Tibial nerve (tissue), 4 donors: ENCODE measurements around the gene SLC25A28. TPM values are rescaled to one million over a fixed set of nuclear protein-coding genes. Genes with fewer than 3 reads are reported as not detected.

Experiments used
- DNase-seq, 2 donors: peaks; one replicate each; pipeline ENCODE4 v3.0.0-alpha.2; 2019; ENCODE audit warnings: low spot score in 2 of 2
- H3K27ac ChIP-seq, 4 donors: fragments of 200-600 bp; sonication (generic) in 3 of 4; one replicate each; pipeline ENCODE4 v1.5.1; 2017 to 2019; ENCODE audit warnings: mild to moderate bottlenecking in 1 of 4
- H3K27me3 ChIP-seq, 2 donors: fragments of 200-600 bp; sonication (generic) in 1 of 2; one replicate each; pipeline versions ENCODE4 v1.5.1 to v1.6.0; 2017 to 2019
- H3K36me3 ChIP-seq, 3 donors: fragments of 200-600 bp; sonication (generic); one replicate each; pipeline ENCODE4 v1.5.1; 2018 to 2019
- H3K4me1 ChIP-seq, 4 donors: fragments of 200-600 bp; sonication (generic) in 3 of 4; one replicate each; pipeline ENCODE4 v1.5.1; 2017 to 2019
- H3K4me3 ChIP-seq, 4 donors: fragments of 200-600 bp; sonication (generic) in 3 of 4; one replicate each; pipeline ENCODE4 v1.5.1; 2017 to 2019; ENCODE audit warnings: mild to moderate bottlenecking in 1 of 4, moderate library complexity in 1 of 4
- H3K9me3 ChIP-seq, 4 donors: fragments of 200-600 bp; sonication (generic) in 3 of 4; one replicate each; pipeline ENCODE4 v1.5.1; 2017 to 2019
- CTCF ChIP-seq, 5 experiments: fragments of 200-600 bp in 3 of 5; fragments of 450-650 bp in 2 of 5; sonication (generic) in 3 of 5; IDR thresholded peaks; one replicate each; pipeline ENCODE4 v1.5.1; 2016 to 2019; ENCODE audit warnings: antibody characterized with exemption in 5 of 5, mild to moderate bottlenecking in 3 of 5, moderate library complexity in 2 of 5
- EP300 ChIP-seq, 2 donors: sonication (generic); formaldehyde crosslinking; IDR thresholded peaks; one replicate each; pipeline ENCODE4 v1.6.1; 2017; ENCODE audit warnings: antibody characterized with exemption in 2 of 2, mild to moderate bottlenecking in 1 of 2
- POLR2A ChIP-seq, 2 donors: fragments of 450-650 bp; IDR thresholded peaks; one replicate each; pipeline ENCODE4 v1.6.1; 2017; ENCODE audit warnings: antibody characterized with exemption in 2 of 2, mild to moderate bottlenecking in 2 of 2, moderate library complexity in 2 of 2
- WGBS, 2 donors: methylation state at CpG; one replicate each; pipeline ENCODE4 v1.1.5; 2018; 5-methylcytosine and 5-hydroxymethylcytosine counted together
- total RNA-seq, 4 donors: library from RNA; depleted of rRNA; stranded (reverse); fragments of >200 nt; gene quantifications; one replicate each; pipeline ENCODE4 v1.1.0, GENCODE V29; 2016

SLC25A28 gene
- total RNA-seq, 4 donors from 2014 or later, result 35.2 to 65.6 (median 47.8) TPM

DNA sequence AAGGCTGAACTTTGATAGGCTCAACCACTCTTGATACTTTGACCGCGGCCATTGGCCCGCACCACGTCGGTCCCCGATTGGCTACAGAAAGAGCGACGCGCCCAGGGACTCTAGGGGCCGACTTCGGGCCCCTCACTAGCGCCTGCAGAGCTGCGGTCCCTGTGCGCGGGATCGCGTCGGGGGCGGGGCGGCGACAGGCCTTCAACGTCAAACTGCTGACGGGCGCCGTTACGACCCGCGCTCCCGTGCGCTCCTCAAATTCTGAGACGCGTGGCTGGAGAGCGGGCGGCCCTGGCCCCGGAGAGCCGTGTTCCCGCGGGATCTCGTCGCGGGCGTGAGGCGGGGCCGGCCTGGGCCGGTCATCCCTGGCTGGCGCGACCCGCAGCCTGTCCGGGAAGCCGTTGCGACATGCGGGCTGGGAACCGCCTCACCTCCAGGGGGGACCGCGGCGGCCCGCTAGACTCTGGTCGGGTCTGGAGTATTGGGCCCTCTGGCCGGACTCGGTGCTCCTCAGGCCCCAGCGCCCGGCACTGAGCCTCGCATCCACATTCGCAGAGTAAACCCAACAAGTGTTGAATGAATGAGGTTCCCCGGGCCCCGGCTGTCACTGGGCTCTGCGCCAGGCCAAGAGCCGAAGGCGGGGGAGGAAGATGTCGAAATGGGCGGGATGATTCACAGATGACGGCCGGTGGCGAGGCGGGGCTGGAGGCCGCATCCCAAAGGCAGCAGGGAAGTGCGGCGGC lies 643 bp upstream of the SLC25A28 start:
- no peaks in the 10 kb centered on the region for H3K36me3 ChIP-seq
- no peaks in the 10 kb centered on the region for H3K9me3 ChIP-seq
- peaks cover 0 to 45% (median 24%) of the 10 kb centered on the region in 4 donors for H3K4me1 ChIP-seq
- peak; percentile 91 to 93 for DNase-seq
- peak; percentile 52 to 77 for TF ChIP-seq POLR2A (IDR thresholded peaks at IDR 0.05)
- peak in 2 of 5 experiments; percentile 52 to 60 for TF ChIP-seq CTCF (IDR thresholded peaks at IDR 0.05)
- TF ChIP-seq EP300 (IDR thresholded peaks at IDR 0.05), result peak; percentile 76 to 88
- no peaks in the 10 kb centered on the region for H3K27me3 ChIP-seq
- peak overlapping the region; percentile 46 to 94 (median 78) for H3K4me3 ChIP-seq
- WGBS, 2 donors, result 0% methylated on average over 34 to 49 of the region's 78 CpGs
- peak overlapping the region; percentile 97 to 99 (median 98) for H3K27ac ChIP-seq

- peak overlapping the region; percentile 82 to 98 (median 92) for H3K27ac ChIP-seq
- no peak for DNase-seq
- peak overlapping the region; percentile 77 to 94 (median 82) for H3K4me3 ChIP-seq
- H3K9me3 ChIP-seq, result no peaks in the 10 kb centered on the region
- TF ChIP-seq EP300 (IDR thresholded peaks at IDR 0.05) (no peak), CTCF (IDR thresholded peaks at IDR 0.05) (no peak), POLR2A (IDR thresholded peaks at IDR 0.05) (no peak)
- H3K36me3 ChIP-seq, result peaks cover 0 to 12% (median 0%) of the 10 kb centered on the region in 3 donors
- 3% methylated on average over 8 to 9 of the region's 9 CpGs for WGBS, 2 donors
- H3K4me1 ChIP-seq, result peaks cover 0 to 52% (median 24%) of the 10 kb centered on the region in 4 donors
- H3K27me3 ChIP-seq, result no peaks in the 10 kb centered on the region
These were observed 994 bp downstream of the SLC25A28 start for GRCh38 chr10:99619090-99619800.

DNA sequence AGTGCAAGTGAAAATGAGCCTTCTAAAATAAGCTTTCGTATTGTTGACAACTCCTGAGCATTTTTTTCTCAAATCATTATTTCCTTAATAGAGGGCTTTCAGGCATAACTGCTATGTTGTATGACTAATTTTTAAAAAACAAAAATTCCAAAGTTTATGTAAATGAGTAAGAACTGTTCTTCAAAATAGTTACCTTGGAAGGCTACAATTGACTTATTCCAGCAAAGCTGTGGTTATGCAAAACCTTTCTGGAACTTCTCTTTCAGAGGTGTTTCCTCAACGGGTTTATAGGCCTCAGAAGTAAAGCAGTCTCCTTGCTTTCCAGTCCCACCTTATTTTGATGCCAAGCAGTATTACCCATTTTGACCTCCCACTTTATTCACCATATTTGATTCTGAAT lies 2.5 kb downstream of the SLC25A28 start:
- Histone ChIP-seq H3K4me1 (peaks cover 0 to 52% (median 24%) of the 10 kb centered on the region in 4 donors), H3K9me3 (no peaks in the 10 kb centered on the region), H3K27me3 (no peaks in the 10 kb centered on the region), H3K36me3 (peaks cover 0 to 28% (median 0%) of the 10 kb centered on the region in 3 donors), H3K4me3 (no peak overlapping the region), H3K27ac (no peak overlapping the region)
- TF ChIP-seq CTCF (IDR thresholded peaks at IDR 0.05), result no peak
- no peak for TF ChIP-seq EP300 (IDR thresholded peaks at IDR 0.05)
- TF ChIP-seq POLR2A (IDR thresholded peaks at IDR 0.05), result no peak
- WGBS, 2 donors, result 49 to 55% methylated on average over 2 of the region's 2 CpGs
- DNase-seq, result no peak

DNA sequence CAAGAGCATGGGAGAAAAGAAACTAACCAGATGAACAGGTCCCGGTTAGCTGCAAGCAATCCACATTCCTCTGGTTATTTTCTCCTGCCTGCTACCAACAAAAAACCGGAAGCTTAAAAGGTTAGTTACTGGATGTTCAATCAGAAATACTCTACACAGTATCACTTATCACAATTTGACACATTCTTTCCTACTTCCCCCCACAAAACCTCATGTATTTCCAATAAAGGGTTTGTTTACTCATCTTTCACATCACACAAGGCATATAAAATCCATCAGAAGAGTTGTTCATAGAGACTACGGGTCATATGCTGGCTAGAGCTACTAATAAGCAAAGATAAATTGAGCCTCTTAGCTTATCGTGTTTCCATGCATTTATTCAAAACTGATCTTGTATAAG lies 4.8 kb downstream of the SLC25A28 start:
- peaks cover 0 to 42% (median 21%) of the 10 kb centered on the region in 4 donors for H3K4me1 ChIP-seq
- H3K36me3 ChIP-seq, result peaks cover 0 to 48% (median 0%) of the 10 kb centered on the region in 3 donors
- H3K9me3 ChIP-seq, result no peaks in the 10 kb centered on the region
- H3K4me3 ChIP-seq, result no peak overlapping the region
- H3K27ac ChIP-seq, result no peak overlapping the region
- 72 to 85% methylated on average over 4 of the region's 4 CpGs for WGBS, 2 donors
- DNase-seq, result no peak
- no peaks in the 10 kb centered on the region for H3K27me3 ChIP-seq
- TF ChIP-seq EP300 (IDR thresholded peaks at IDR 0.05), result no peak
- no peak for TF ChIP-seq POLR2A (IDR thresholded peaks at IDR 0.05)
- no peak for TF ChIP-seq CTCF (IDR thresholded peaks at IDR 0.05)
